ENCODE data around the gene ARL6IP5.

The ARL6IP5 gene

GRCh38 chr3:69118555-69118954 is 33.8 kb downstream of the ARL6IP5 start:
- DNase-seq = no peak

- no peak for DNase-seq
These were observed 34.4 kb downstream of the ARL6IP5 start for GRCh38 chr3:69119138-69119537.

DNA sequence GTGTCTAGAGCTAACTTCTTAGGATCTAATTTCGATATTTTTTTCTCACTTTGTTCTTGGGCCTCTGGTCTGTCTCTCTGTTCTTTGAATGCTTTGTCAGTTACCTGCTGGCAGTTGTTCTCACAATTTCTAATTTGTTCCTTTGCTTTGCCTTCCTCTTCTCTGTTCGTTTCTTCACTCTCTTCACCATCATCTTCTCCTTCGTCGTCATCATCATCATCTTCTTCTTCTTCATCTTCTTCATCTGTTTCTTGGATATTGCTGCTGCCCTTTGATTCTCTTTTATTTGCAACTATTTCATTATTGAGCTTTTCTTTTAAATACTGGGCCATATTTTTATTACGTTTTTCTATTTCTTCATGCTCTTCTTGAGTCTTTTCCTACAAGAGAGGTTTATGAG is 34.9 kb downstream of the ARL6IP5 start:
- no peak for DNase-seq

- DNase-seq = peak; percentile 84
These were observed 36.2 kb downstream of the ARL6IP5 start for GRCh38 chr3:69120879-69121464.

- DNase-seq = no peak
These were observed 36.8 kb downstream of the ARL6IP5 start for GRCh38 chr3:69121513-69121912.

DNA sequence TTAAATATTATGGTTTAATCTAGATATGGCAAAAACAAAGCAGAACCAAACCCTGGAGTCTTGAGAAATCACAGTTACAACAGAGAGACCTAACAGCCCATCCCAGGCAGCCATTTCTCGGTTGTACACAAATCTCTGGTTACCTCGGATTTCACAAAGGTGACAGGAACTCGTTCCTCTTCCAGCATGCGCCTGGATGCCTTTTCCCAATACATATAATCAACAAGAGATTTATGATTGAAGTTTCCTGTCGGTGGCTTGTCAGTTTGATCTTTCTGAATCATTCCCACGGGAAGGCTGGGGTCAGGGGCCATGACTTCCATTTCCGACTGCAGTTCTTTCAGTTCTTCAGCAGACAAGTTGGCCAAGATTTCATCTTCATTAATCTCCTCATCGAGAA is 37.2 kb downstream of the ARL6IP5 start:
- no peak for DNase-seq

DNA sequence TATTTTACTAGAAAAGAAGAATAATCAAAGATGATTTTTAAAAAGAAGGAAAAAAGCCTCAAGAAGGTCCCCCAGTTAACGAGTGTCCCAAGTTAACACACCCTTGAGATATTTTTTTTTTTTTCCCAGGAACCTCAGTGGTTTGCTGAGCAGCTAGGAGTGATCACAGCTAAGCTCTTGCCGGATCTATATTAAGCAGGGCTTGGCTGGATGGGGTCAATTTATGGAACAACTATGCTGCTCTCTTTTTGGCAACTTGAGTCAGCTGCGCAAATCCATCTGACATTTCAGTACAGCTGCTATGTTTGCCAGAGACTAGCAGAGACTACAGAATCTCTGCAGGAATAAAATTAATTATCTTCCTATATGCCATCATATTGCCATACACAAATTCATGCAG is 37.7 kb downstream of the ARL6IP5 start, which contains the start of gene LMOD3:
TSS of gene LMOD3 (minus strand) at position 193 of the 400 bp plus-strand sequence. CDS start 209 bp downstream, outside the sequence.
- DNase-seq = no peak

DNA sequence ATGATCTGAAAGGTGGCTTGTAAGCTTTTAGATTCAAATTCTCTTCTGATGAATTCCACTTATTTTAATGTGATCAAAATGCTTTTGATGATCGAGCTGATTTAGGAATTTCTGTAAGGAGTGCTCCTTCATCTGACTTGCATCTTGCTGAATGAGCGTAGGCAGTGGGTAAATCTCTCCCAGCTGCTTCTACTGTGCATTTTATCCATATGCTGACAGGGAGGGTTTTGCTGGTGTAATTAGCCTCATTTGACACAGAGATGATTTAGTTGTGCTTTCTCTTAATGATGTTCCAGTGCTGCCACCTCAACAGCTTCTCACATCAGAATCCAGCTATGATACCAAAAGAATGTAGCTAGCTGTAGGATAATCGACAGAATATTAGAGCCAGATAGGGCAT is 41.5 kb downstream of the ARL6IP5 start:
- DNase-seq = no peak

DNA sequence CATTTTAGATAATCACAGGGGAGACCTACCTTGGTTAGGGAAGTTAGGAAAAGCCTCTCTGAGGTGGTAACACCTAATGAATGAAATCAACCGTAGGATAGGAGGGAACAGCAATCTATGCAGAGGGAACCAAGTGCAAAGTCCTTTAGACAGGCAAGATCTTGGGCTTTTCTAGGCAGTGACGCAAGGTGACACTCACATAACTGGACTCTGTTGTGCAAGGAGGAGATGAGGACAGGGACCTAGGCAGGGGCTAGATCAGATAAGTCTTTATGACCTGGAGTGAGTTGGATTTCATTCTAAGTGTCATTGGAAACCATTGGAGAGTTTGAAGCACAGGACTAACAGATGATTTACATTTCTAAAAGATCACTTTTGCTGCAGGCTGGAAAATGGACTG is 42.3 kb downstream of the ARL6IP5 start:
- DNase-seq = no peak

DNA sequence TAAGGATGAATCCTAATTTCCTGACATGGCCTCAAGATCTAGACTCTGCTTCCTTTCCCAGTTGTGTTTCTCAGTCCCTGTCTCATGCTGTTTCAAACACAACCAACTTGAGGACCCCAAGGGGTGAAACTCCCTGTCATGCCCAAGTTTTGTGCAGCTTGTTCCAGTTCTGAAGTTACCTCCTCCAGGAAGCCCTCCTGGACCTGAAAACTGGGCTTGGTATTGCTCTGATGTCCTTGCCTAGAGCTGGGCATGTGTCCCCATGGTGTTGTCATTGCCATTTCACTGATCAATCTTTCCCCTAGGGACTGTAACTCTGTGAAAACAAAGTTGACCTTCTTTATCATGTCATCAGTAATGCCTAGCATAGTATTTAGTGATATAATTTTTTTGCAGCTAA is 43.8 kb downstream of the ARL6IP5 start:
- no peak for DNase-seq

DNA sequence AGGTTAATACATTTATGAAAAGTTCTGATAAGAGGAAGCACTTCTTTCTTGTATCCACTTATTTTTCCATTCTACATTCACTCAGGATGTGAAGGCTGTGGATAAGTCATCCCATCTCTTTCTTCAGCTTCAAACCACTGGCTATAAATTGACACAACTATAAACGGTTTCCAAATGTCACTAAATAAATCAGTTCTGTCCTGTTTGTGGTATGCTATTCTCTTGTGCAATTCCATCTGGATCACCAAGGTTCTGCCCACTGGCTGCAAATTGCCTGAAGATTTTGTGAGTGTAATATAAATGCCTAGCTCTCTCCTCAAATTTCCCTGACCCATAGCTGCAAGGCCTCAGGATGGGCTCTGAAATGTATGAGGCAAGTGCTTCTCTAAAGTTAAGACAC is 44.8 kb downstream of the ARL6IP5 start:
- DNase-seq = no peak

DNA sequence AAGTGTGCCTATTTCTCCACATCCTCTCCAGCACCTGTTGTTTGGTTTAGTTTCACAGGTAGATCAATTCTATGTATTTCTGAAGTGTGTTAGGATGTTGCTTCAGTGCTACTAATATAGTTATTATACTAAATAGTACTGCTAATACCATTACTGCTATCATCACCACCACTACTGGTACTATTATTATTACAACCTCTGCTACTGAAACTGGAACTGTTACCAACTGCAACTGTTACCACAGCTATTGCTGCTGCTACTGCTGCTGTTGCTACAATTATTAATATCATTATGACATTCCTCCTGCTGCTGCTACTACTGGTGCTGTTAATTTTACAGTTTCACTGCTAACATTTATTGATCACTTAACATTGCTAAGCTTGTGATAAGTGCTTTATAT is 46.0 kb downstream of the ARL6IP5 start:
- no peak for DNase-seq

- DNase-seq = no peak
These were observed 52.3 kb downstream of the ARL6IP5 start for GRCh38 chr3:69137005-69137404.

GRCh38 chr3:69137412-69137811 is 52.7 kb downstream of the ARL6IP5 start:
- no peak for DNase-seq

GRCh38 chr3:69141313-69141712 is 56.6 kb downstream of the ARL6IP5 start:
- DNase-seq = no peak

DNA sequence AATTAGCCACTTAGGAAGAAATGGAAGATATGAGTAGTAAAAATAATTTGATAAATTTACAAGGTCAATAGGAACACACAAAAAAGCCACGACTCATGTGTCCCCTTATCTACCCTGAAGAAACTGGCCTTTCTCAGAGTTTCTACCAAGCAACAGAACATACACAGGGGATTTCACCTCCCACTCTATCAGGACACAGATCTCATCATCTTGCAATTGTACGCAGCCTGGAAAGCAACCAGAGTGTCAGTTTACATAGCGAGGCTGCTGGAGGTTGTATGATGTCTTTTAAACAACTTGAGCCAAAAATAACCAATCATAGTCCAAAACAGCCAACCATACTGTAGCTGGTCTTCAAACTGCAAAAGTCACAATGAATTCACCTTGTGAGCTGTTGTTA is 57.4 kb downstream of the ARL6IP5 start:
- DNase-seq = peak; percentile 6

GRCh38 chr3:69142797-69143454 is 58.2 kb downstream of the ARL6IP5 start:
- no peak for DNase-seq

GRCh38 chr3:69143612-69144011 is 58.9 kb downstream of the ARL6IP5 start:
- DNase-seq = peak; percentile 52

GRCh38 chr3:69144631-69145245 is 60.0 kb downstream of the ARL6IP5 start:
- peak; percentile 36 for DNase-seq

DNA sequence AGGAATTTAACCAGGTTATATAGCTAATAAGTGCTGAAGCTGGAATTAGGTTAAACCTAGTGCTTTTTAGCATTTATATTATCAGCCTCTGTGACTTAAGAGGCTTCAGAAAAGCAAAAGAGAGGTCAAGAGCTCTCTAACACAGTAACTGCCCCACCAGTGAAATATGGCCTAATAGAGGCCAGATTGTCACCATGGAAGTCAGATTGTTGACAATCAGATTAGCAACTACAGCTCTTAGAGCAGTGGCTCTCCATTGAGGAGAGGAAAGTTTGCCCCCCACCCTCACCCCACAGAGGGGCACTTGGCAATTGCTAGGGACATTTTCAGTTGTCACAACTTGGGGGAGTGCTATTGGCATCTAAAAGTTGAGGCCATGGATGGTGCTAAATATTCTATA is 61.0 kb downstream of the ARL6IP5 start:
- DNase-seq = no peak

- DNase-seq = no peak
These were observed 64.8 kb downstream of the ARL6IP5 start for GRCh38 chr3:69149586-69149985.
